HG02870 (cell line): ENCODE measurements around the gene MEGF9.
A peak's percentile ranks its signal among the peaks of the same experiment; 100 is the strongest.
"Not testable (repeated sequence)": the region's sequence is repeated elsewhere in the genome, so short reads cannot be mapped to it uniquely, and the experiment has no call there.

Source experiments
- ATAC-seq: cut with Tn5 transposase; IDR thresholded peaks from one replicate; pipeline ENCODE4 v1.9.1; 2021; ENCODE audit warnings: mild to moderate bottlenecking, moderate library complexity; ENCODE audit not compliant: unreplicated experiment

Gene MEGF9

GRCh38 chr9:120579139-120580050 lies 134.9 kb downstream of the MEGF9 start:
- ATAC-seq = peak; percentile 37

DNA sequence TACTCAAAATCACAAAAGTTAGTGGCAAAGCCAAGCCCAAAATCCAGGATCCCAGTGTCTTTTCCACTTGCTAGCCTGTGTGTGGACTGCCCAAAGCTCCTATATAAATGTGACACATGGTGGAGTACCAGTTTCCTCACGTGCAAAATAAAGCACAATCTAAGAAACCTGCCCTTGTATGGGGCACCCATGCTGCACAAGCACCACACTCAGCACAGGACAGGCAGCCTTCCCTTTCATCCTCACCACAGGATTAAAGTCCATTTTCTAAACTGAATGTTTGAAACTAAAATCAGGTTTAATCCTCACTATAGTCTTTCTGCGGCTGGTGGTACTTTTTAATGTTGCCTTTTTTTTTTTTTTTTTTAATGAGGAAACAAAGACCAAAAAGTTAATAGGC lies 139.8 kb downstream of the MEGF9 start:
- no peak for ATAC-seq

- no peak for ATAC-seq
These were observed 141.8 kb downstream of the MEGF9 start for GRCh38 chr9:120572472-120572871.

GRCh38 chr9:120571443-120572257 lies 142.6 kb downstream of the MEGF9 start:
- ATAC-seq = no peak

GRCh38 chr9:120570296-120570695 lies 144.0 kb downstream of the MEGF9 start:
- ATAC-seq = no peak

- no peak for ATAC-seq
These were observed 144.7 kb downstream of the MEGF9 start for GRCh38 chr9:120569556-120569955.

GRCh38 chr9:120568816-120569215 lies 145.5 kb downstream of the MEGF9 start:
- ATAC-seq = no peak

GRCh38 chr9:120567874-120568273 lies 146.4 kb downstream of the MEGF9 start:
- no peak for ATAC-seq

GRCh38 chr9:120567081-120567480 lies 147.2 kb downstream of the MEGF9 start:
- ATAC-seq = no peak

DNA sequence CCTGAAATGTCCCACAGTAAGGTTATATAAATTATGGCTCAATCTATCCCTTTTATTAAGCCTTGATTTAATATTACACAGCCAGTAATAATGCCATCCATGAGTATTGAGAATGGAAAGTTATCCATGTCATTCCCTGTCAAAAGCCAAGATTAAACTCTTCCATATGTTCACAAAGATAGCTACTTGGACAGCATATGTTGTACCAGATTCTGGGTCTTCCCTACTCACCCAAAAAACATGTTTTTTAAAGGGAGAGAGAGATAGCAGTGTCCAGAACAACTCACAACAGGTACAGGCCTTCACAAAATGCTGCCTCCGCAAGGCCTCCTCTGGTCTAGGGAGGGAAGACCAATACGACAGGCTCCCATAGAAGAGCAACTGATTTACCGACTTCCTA lies 149.7 kb downstream of the MEGF9 start:
- no peak for ATAC-seq

DNA sequence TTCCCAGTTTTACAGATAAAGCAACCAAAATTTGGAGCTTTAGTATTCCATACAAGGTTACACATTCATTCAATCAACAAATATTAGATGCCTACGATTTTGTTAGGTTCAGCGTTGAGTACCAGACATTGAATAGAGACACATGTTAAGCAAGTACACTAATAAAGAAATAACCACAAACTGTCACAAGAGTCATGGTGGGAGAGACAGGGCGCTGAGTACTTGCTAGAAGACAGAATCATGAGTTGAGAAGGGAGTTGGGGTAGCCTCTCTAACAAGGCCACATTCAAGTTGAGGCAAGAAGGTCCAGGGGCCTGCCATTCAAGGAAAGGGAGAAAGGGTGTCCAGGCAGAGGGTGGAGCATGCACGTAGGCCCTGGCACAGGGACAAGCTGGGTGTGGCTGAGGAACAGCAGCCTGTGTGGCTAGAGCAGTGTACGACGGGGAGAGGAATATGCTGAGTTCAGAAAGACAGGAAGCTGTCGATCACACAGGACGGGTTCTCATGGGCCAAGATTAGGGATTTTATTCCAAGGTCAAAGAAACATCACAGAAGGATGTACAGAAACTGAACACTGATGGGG lies 151.3 kb downstream of the MEGF9 start:
- no peak for ATAC-seq

- no peak for ATAC-seq
These were observed 152.6 kb downstream of the MEGF9 start for GRCh38 chr9:120561709-120562108.

GRCh38 chr9:120559546-120559945 lies 154.7 kb downstream of the MEGF9 start:
- ATAC-seq = no peak

- no peak for ATAC-seq
These were observed 155.8 kb downstream of the MEGF9 start for GRCh38 chr9:120558454-120558853.

DNA sequence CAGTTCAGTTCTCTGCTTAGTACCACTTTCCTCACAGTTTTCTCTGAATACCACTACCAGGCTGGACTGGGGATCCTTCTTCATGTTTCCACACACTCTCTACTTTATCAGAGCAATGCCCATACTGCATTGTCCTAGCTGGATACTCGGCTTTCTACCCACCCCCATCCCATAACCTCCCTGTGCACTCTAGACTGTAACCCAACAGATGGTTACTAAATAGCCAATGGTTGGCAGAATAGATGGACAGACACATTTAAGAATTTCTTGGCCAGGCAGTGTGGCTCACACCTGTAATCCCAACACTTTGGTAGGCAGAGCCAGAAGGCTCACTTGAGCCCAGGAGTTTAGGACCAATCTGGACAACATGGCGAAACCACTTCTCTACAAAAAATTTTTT lies 157.1 kb downstream of the MEGF9 start:
- ATAC-seq = no peak

DNA sequence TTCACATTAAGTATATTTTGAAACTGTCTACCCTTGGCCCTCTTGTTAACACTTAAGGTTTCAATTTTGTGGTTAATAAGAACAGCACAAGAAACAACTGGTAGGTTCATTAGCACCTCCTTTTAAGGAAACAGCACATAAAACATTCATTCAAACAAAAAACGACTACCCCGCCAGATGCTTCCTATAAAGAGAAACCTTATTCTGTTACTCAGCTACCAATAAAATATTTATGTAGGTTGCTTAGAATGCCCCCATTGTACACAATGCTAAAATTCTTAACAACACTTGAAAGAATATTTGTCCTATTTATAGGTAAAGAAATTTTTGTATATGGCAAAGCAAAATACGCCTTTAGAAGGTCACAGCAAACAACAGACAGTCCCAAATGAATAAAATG lies 157.5 kb downstream of the MEGF9 start:
- no peak for ATAC-seq

DNA sequence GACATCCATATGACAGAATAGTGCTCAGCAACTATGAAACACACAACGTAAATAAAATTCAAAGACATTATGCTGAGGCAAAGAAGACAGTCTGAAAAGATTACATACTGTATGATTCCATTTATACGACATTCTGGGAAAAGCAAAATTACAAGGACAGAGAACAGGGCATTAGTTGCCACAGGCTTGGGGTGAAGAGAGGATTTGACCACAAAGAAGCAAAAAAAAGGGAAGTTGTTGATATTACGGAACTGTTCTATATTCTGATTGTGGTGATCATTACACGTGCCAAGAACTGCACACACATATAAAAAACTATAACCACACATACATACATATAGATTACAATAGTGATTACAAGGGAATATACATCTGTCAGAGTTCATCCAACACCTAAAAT lies 158.4 kb downstream of the MEGF9 start:
- no peak for ATAC-seq

DNA sequence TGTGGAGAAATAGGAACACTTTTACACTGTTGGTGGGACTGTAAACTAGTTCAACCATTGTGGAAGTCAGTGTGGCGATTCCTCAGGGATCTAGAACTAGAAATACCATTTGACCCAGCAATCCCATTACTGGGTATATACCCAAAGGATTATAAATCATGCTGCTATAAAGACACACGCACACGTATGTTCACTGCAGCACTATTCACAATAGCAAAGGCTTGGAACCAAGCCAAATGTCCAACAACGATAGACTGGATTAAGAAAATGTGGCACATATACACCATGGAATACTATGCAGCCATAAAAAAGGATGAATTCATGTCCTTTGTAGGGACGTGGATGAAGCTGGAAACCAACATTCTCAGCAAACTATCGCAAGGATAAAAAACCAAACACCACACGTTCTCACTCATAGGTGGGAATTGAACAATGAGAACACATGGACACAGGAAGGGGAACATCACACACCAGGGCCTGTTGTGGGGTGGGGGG lies 162.0 kb downstream of the MEGF9 start:
- not testable (repeated sequence) for ATAC-seq
